ENCODE results near the gene MAPKBP1. TPM values are rescaled to one million over a fixed set of nuclear protein-coding genes. Genes with fewer than 3 reads are reported as not detected.

MAPKBP1 gene
- total and polyA plus RNA-seq, 12 donors: 3.4 to 27.2 (median 13.3) TPM

- DNase-seq (no peak), ATAC-seq (peak in 4 of 8 donors; percentile 36 to 56 (median 46))
- TF ChIP-seq CTCF (IDR thresholded peaks at IDR 0.05): no peak
- WGBS, 2 donors: 62 to 70% methylated on average over 5 of the region's 5 CpGs
- H3K27me3 ChIP-seq: no peaks in the 10 kb centered on the region
- H3K9me3 ChIP-seq: no peaks in the 10 kb centered on the region
- H3K36me3 ChIP-seq: no peaks in the 10 kb centered on the region
- H3K27ac ChIP-seq: peak overlapping the region in 6 of 10 donors; percentile 21 to 65 (median 44)
- intact Hi-C loops (cut with DNase I): loop anchor here in 1 of 10 donors (10.0 kb wide), 1 partner anchor 183 kb away; the partner anchor contains the start of gene EHD4
- no peak overlapping the region for H3K4me3 ChIP-seq
- peaks cover 18 to 70% (median 55%) of the 10 kb centered on the region in 9 donors for H3K4me1 ChIP-seq
Observed at GRCh38 chr15:41792000-41792637, 17.8 kb downstream of the MAPKBP1 start.

- Histone ChIP-seq H3K9me3 (no peaks in the 10 kb centered on the region), H3K27me3 (no peaks in the 10 kb centered on the region), H3K4me1 (peaks cover 16 to 74% (median 51%) of the 10 kb centered on the region in 9 donors), H3K4me3 (no peak overlapping the region), H3K27ac (no peak overlapping the region), H3K36me3 (no peaks in the 10 kb centered on the region)
- no peak for TF ChIP-seq CTCF (IDR thresholded peaks at IDR 0.05)
- intact Hi-C loops (cut with DNase I): loop anchor here in 1 of 10 donors (10.0 kb wide), 1 partner anchor 181 kb away; the partner anchor contains the start of gene EHD4
- DNase-seq (no peak), ATAC-seq (no peak)
- 75 to 77% methylated on average over 4 of the region's 4 CpGs for WGBS, 2 donors
Observed at GRCh38 chr15:41794081-41794480, 19.8 kb downstream of the MAPKBP1 start.

GRCh38 chr15:41795996-41796856 is 21.9 kb downstream of the MAPKBP1 start:
- TF ChIP-seq CTCF (IDR thresholded peaks at IDR 0.05): no peak
- no peaks in the 10 kb centered on the region for H3K9me3 ChIP-seq
- H3K4me1 ChIP-seq: peaks cover 5 to 55% (median 29%) of the 10 kb centered on the region in 9 donors
- intact Hi-C loops (cut with DNase I): loop anchor here in 1 of 10 donors (10.0 kb wide), 1 partner anchor 179 kb away; the partner anchor contains the start of gene EHD4
- no peak overlapping the region for H3K4me3 ChIP-seq
- H3K36me3 ChIP-seq: peaks cover 0 to 20% (median under 1%) of the 10 kb centered on the region in 9 donors
- H3K27me3 ChIP-seq: no peaks in the 10 kb centered on the region
- 68 to 69% methylated on average over 10 of the region's 10 CpGs for WGBS, 2 donors
- ATAC-seq: peak in 2 of 8 donors; percentile 25 to 35
- H3K27ac ChIP-seq: peak overlapping the region in 4 of 10 donors; percentile 1 to 37 (median 24)
- no peak for DNase-seq

Data from heart right ventricle (tissue), 16 donors.